GM21529 (cell line): ENCODE results near the gene RND1.
"Not testable (repeated sequence)": the region's sequence is repeated elsewhere in the genome, so short reads cannot be mapped to it uniquely, and the experiment has no call there.

ENCODE experiments used
- ATAC-seq: cut with Tn5 transposase; IDR thresholded peaks from one replicate; pipeline ENCODE4 v1.9.1; 2021; ENCODE audit not compliant: unreplicated experiment

RND1 gene

DNA sequence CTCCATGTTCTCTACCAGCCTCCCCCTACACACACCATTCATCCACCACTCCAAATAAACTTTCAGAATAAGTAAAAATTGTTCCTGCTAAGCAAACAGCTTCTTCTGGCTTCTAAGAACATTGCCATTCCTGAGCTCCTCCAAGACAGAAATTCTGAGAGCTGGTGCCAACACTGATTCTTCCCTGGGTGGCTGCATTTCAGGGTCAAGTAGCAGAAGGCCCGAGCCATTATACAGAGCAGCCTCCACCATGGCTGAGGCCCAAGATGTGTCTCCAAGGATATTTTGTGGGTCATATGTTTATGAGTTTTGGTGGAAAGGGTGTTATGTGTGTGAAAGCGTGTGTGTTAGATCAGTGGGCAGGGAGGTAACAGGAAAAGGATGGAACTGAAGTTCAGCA is 3.5 kb upstream of the RND1 start:
- no peak for ATAC-seq

DNA sequence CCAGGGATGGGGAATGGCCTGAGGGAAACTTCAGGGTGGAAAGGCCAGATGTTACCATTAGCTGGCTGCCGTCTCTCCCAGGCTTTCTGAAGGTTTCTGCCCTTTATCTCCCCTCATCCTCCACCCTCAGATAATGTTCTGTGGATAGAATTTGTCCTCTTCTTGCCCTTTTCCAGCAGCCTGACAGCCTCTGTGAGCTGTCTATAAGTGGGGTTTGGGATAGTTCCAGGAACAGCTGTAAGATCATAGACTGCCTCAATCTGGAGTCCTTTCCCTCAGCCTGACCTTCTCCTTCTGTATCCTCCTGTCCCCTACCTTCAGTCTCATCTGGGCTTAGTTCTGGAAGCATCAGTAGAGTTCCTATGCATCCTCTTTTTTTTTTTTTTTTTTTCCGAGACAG is 2.8 kb upstream of the RND1 start:
- no peak for ATAC-seq

DNA sequence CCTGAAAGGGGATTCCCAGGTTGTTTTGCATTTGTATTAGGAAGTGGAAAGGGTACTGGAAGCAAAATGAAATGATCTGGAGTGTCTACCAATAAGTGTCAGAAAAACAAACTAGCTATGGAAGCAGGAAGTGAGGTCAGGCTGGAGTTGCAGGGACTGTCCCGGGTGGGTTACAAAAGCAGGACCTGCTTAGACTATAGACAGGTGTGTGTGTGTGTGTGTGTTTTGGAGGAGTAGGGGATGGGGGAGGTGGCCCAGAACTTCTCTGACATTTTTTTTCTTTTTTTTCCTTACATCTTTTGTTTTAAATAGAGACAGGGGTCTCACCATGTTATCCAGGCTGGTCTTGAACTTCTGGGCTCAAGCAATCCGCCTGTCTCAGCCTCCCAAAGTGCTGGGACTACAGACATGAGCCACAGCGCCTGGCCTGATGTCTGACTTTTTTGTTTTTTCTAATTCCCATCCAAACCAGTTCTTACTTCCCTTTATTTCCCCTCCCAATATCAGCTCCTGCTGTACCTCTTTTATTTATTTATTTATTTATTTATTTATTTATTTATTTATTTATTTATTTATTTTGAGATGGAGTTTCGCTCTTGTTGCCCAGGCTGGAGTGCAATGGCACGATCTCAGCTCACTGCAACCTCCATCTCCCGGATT is 512 bp upstream of the RND1 start:
- ATAC-seq: no peak

DNA sequence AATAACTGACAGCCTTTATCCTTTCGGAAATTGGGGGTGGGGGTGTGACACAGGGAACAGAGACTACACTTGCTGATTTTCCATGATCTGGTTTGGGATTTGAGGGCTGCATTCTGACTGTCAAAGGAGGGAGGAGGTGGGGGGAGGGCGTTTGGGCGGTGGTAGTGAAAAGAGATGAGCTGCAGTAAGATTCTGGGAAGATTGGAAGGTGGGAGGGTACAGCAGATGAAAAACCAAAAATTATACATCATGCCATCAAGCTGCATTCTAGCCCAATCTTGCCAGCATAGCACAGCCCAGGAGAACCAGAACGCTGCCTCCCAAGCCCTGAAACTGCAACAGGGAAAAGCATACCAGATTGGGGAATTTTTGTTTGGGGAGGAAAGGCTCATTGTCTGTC is 2.4 kb downstream of the RND1 start:
- ATAC-seq: no peak

DNA sequence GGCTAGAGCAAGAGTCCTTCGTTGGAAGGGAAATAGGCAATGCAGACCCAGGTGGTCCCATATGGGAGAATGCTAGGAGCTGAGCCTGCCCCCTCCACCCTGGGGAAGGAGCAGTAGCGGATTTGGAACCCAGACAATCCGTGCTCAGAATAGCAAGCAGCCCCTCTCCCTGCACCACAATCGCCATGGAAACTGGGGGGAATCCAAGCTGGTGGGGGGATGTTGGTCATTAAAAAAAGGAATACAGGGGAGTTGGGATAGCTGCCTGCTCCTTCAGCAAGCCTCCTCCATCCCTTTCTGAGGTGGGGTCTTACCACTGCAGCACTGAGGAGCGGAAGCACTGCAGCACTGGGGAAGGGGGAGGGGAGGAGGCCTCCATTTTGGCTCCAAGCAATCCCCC is 2.9 kb downstream of the RND1 start:
- ATAC-seq: no peak

DNA sequence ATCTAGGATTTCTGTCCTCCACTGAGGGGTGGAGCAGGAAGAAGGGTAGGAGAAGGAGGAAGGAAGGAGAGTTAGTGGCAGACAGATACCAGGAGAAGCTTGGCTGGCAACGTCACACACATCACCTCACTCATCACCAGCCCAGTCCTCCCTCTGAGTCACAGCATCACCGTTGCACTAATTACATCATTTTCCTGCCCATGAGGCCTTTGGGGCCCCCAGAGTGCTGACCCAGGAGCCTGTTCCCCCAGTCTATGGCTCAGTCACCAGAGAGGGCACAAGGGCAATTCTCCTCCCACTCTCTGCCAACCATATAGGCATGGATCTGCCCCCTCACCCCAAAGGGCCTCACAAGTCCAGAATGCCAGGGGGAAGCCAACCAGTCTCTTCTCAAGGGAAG is 4.6 kb downstream of the RND1 start:
- ATAC-seq: no peak

DNA sequence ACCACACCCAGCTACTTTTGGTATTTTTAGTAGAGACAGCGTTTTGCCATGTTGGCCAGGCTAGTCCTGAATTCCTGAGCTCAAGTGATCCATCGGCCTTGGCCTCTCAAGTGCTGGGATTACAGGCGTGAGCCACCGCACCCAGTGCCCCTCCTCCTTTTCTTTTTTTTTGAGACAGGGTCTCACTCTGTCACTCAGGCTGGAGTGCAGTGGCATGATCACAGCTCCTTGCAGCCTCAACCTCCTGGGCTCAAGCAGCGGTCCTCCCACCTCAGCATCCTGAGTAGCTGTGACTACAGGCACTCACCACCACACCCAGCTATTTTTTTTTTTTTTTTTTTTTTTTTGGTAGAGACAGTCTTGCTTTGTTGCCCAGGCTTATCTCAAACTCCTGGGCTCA is 5.4 kb downstream of the RND1 start:
- ATAC-seq: not testable (repeated sequence)

DNA sequence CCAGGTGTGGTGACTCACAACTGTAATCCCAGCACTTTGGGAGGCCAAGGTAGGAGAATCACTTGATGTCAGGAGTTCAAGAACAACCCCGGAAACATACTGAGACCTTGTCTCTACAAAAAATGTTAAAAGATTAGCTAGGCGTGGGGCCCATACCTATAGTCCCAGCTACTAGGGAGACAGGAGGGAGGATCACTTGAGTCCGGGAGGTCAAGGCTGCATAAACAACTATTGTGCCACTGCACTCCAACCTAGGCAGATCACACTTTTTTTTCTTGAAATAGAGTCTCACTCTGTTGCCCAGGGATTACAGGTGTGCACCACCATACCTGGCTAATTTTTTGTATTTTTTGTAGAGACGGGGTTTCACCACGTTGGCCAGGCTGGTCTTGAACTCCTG is 6.1 kb downstream of the RND1 start:
- ATAC-seq: no peak

DNA sequence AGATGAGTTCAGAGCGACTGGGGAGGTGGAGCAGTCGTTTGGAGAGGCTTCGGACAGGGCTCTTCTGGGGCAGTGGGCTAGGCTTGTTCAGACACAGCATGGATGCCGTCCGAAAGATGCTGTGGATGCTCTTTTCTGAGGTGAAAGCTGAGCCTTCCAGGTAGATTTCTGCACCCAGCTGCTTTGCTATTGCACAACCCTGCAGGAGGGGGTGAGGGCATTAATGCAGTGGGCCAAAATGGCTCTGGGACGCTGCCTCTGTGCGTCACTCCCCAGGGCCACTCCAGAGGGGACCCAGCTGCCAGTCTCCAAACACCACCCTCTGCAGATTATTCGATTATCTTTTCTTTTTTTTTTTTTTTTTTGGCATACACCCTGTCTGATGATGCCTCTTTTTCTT is 7.6 kb downstream of the RND1 start:
- no peak for ATAC-seq

DNA sequence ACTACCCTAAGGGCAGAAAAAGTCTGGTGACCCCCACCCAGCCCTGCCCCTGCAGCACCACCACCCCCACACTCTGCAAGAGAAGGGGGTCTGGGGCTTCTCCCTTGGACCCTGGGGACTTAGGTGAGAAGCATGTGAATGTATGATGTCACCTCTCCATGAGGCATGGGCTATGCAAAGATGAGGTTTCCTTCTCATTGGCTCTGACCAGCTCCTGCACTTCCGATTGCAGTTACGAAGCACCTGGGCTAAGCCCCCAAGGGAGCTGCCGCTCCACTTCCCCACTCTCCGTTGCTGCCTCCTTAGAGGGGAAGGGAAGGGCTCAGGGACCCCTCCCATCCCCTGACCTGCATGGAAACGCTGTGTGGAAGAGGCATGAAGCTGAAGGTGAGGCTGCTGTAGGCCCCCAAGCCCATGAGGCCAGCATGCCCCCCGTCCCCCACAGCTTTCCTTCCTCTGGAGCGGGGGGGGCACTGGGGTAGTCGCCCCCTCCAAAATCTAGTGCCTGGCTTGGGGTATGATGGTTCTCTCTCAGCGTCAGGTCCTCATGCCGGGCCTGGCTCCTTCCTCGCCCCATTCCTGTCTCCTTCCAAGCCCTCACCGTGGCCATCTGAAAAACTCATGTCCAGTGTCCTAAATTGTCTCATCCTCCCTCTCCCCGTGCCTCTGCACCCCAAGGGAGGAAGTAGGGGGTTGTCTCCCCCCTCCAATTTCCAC is 8.2 kb downstream of the RND1 start:
- ATAC-seq: no peak

DNA sequence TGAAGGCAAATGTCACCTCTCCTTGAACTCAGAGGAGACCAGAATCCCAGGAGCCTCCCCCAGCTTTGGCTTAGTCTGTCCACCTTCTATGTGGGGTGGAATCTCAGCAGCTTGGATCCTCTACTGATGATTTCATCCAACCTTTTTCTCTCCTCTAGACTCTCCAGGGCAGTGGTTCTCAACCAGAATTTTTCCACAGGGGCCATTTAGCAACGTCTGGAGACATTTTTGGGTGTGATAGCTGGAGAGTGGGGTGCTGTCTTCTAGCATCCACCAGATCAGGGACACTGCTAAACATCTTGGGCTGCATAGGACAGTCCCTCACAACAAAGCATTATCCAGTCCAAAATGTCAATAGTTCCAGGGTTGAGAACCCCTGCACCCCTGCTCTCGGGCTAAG is 9.3 kb downstream of the RND1 start:
- no peak for ATAC-seq

DNA sequence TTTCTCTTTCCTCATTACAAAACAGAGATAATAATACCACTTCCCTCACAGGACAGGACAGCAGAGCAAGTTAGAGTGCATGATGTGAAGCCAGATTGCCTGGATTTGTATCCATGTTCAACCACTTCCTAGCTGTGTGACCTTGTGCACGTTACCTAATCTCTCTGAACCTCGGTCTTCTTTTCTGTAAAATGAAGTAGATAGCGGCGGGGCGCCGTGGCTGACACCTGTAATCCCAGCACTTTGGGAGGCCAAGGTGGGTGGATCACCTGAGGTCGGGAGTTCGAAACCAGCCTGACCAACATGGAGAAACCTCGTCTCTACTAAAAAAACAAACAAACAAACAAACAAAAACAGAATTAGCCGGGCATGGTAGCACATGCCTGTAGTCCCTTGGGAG is 10.7 kb downstream of the RND1 start:
- not testable (repeated sequence) for ATAC-seq

DNA sequence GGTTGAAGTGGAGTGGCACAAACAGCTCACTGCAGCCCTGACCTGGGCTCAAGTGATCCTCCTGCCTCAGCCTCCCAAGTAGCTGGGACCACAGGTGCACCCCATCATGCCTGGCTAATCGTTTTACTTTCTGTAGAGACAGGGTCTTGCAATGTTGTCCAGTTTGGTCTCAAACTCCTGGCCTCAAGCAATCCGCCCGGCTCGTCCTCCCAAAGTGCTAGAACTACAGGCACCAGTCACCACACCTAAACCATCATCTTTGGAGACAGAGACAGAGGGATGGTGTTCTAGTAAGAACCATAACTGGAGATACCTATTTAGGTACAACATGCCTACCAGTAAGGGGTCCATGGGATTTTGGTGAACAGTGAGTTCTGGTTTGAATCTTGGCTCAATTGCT is 11.2 kb downstream of the RND1 start:
- ATAC-seq: no peak

DNA sequence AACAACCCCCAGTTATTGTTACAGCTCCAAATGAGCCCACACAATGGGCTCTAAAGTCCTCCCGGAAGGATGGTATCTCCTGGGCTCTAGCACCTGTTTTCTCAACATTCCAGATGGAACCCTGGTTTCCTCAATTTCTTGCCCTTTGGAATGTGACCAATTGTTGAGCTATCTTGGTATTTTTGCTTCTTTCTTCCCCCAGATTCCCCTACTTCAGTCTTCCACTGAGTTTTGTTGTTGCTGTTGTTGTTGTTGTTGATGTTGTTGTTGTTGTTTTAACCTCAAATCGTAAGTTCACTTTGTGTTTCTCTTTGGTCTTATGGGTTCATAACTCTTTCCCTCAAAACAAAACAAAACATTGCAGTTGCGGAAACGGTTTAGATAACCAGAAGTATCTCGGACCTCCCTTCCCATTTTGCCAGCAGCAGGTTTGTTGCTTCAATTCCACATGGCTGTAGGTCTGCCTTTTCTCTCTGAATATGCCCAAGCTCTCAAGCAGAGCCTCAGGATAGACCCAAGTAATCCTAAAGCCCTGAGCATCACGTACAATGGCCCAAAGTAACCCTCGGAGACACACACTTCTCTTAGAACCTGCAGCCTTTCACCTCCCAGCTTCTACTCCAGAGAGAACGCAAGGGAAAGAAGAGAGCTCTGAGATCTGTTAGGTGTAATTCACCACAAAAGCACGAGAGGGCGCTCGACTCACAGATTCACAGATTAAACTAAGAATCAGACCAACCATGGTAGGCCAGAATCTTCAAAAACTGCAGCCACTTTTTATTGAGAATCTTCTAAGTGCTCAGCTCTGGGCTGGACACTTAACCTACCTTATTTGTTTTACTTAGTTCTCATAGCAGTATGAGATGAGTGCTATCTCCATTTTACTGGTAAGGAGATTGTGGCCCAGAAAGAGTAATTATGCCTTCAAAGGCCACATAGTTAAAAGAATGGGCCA is 12.7 kb downstream of the RND1 start:
- no peak for ATAC-seq

DNA sequence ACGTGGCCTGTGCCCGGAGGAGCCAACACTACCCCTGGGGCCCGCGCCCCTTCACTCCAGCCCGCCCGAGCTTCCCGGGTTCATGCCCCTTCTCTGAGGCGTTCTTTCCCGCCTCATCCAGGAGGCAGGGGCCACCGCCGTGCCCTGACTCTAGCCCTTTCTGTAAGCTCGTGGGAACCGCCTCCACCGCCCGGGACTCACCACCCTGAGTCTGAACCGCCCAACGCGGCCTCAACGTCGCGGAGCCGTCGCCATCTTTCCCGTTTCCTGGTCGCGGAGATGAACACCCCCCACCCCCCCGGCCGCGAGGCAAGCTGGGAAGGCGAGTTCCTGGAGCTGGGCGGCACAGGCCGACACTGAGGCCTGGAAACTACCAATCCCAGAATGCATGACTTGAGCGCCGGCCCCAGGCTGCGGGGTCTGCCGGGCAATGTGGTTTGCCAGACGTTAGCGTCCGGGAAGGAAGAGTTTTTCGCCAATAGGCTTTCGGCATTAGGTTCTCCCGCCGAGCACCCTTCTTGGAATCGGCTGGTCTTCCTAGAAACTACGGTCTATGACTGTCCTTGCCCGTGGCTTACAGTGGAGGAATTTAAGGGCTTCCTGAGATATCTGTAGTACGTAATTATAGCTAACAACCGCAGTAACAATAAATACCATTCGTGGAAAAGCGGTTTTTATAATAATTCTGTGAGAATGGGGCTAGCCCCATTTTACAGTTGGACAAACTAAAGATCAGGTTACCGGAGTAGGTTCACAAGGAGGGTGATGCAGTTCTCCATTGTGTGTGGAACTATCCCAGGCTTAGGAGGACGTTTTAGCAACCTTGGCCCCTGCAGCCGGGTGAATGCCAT is 13.6 kb downstream of the RND1 start, which contains the start of gene DDX23:
Gene DDX23, minus strand, starts transcription at position 281 of the 851 bp plus-strand sequence. CDS start 6,381 bp downstream, outside the sequence.
- ATAC-seq: peak; percentile 95

DNA sequence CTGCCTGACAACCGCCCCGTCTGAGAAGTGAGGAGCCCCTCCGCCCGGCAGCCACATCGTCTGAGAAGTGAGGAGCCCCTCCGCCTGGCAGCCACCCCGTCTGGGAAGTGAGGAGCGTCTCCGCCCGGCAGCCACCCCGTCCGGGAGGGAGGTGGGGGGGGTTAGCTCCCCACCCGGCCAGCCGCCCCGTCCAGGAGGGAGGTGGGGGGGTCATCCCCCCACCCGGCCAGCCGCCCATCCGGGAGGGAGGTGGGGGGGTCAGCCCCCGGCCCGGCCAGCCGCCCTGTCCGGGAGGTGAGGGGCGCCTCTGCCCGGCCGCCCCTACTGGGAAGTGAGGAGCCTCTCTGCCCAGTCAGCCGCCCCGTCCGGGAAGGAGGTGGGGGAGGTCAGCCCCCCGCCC is 23.6 kb downstream of the RND1 start:
- not testable (repeated sequence) for ATAC-seq

DNA sequence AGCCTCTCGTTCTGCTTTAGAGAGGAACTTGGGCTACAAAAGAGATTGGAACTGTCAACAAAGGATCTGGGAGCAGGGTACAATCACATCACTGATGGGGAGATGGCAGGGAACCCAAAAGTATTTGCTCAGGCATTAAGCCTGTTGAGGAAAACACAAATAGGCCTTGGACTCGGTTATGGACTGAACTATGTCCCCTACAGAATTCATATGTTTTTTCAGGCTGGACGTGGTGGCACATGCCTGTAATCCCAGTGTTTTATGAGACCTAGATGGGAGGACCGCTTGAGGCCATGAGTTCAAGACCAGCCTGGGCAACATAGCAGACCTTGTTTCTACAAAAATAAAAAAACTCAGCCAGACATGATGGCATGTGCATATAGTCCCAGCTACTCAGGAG is 27.6 kb downstream of the RND1 start:
- no peak for ATAC-seq

DNA sequence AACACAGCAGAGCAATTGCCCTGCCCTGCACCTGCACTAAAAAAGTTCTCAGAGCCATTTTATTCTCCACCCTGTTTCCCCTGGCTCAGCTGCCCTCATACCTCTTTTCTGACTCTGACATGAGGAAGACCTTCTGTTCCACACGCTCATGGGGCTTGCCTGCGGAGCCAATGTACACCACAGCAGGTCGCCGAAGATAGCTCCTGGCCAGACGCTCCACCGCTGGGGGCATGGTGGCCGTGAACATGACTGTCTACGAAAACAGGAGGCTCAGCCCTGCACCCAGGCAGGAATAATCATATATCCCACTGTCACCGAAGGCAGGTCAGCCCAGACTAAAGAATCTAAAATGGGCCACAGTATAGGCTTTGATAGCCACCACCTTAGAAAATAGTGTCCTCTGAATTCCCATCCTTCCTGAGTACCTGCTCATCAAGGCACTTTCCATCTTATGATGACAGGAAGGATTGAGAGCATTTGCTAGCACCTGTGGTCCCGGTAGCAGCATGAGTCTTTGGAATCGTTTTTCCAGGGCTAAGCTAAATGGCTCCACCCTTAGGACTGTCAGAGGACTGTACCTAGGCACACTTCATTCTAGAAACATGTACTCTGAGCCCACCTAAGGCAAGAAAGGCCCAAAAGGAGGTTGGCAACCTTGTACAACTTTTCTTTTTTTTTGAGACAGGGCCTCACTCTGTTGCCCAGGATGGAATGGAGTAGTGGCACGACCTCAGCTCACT is 33.2 kb downstream of the RND1 start:
- no peak for ATAC-seq

DNA sequence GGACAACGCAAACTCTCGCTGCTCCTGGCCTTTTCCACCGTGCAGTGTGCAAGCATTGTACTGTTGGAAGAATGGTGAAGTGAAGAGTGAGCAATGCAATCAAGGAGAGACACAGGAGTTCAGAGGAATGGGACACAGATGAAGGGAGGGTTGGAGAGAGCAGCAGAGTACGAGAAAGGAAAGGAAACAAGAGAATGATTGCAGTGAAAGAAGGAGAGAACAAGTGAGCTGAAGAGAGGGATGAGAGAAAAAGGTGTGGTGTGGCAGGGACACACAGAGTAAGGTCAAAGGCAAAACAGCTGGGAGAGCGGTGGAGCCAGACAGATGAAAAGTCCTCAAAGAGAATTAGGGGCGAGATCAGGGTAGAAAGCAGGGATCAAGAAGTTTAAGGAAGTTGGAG is 34.4 kb downstream of the RND1 start:
- no peak for ATAC-seq
